Stomach (tissue), 9 donors: ENCODE results near the gene CPA3. TPM values are rescaled to one million over a fixed set of nuclear protein-coding genes. Genes with fewer than 3 reads are reported as not detected.

Source experiments
- DNase-seq, 2 donors: peaks; one replicate each; pipeline versions ENCODE4 v3.0.0 to v3.0.0-alpha.2; 2013 to 2019
- H3K27ac ChIP-seq, 5 donors: fragments of 200-600 bp in 4 of 5; sonication (generic) in 4 of 5; one replicate each; pipeline ENCODE4 v1.5.1; 2013 to 2019; ENCODE audit warnings: mild to moderate bottlenecking in 1 of 5, moderate library complexity in 1 of 5
- H3K27me3 ChIP-seq, 3 donors: fragments of 200-600 bp; sonication (generic); one replicate each; pipeline ENCODE4 v1.5.1; 2017 to 2019; ENCODE audit warnings: mixed run types in 1 of 3
- H3K36me3 ChIP-seq, 4 donors: fragments of 200-600 bp; sonication (generic); 1 replicate in 3 of 4; 2 replicates in 1 of 4; pipeline ENCODE4 v1.5.1; 2016 to 2019
- H3K4me1 ChIP-seq, 4 donors: fragments of 200-600 bp; sonication (generic); one replicate each; pipeline ENCODE4 v1.5.1; 2016 to 2019
- H3K4me3 ChIP-seq, 4 donors: fragments of 200-600 bp; sonication (generic) in 3 of 4; one replicate each; pipeline ENCODE4 v1.5.1; 2016 to 2019; ENCODE audit warnings: mild to moderate bottlenecking in 1 of 4
- H3K9me3 ChIP-seq, 4 donors: fragments of 200-600 bp; sonication (generic); one replicate each; pipeline ENCODE4 v1.5.1; 2016 to 2019
- EP300 ChIP-seq: sonication (generic); formaldehyde crosslinking; IDR thresholded peaks from one replicate; pipeline ENCODE4 v1.6.1; 2017; ENCODE audit warnings: antibody characterized with exemption
- POLR2A ChIP-seq, 4 donors: fragments of 450-650 bp; IDR thresholded peaks; one replicate each; pipeline ENCODE4 v1.6.1; 2016; ENCODE audit warnings: antibody characterized with exemption in 4 of 4, control low read depth in 2 of 4, mild to moderate bottlenecking in 1 of 4, moderate library complexity in 1 of 4
- POLR2AphosphoS5 ChIP-seq, 3 donors: sonication (generic); formaldehyde crosslinking; IDR thresholded peaks; one replicate each; pipeline ENCODE4 v1.6.1; 2016; ENCODE audit warnings: antibody characterized with exemption in 3 of 3
- WGBS, 5 donors: extraction: QIAGEN DNeasy Blood & Tissue Kit in 3 of 5; methylation state at CpG; one replicate each; pipeline versions ENCODE4 v1.1.5 to v1.1.7; 2013 to 2018; 5-methylcytosine and 5-hydroxymethylcytosine counted together
- intact Hi-C: fragments of 100-400 bp; cut with DNase I; formaldehyde crosslinking; loops from one replicate; pipeline ENCODE4 v1.15.1; 2023; ENCODE audit warnings: low total_unique reads
- polyA plus RNA-seq, 3 donors: library from polyadenylated mRNA; stranded (reverse); fragments of 200-250 nt; gene quantifications; one replicate each; pipeline ENCODE4 v1.2.3, GENCODE V29; 2013
- total RNA-seq, 5 donors: library from RNA; depleted of rRNA; stranded (reverse); fragments of >200 nt; gene quantifications; one replicate each; pipeline versions ENCODE4 v1.1.0 to v1.2.3, GENCODE V29; 2014 to 2016
- TF ChIP-seq, protein P1 (sequence below), 7 experiments: fragments of 450-650 bp in 4 of 7; fragments of 200-600 bp in 3 of 7; sonication (generic) in 3 of 7; IDR thresholded peaks; one replicate each; pipeline ENCODE4 v1.5.1; 2016 to 2019; ENCODE audit warnings: antibody characterized with exemption in 7 of 7, control low read depth in 2 of 7, mild to moderate bottlenecking in 1 of 7
- donor health status: healthy with polysubstance abuse.
- donor health status: Bipolar disorder and iron deficiency.
- donor health status: healthy.

The CPA3 gene
- total and polyA plus RNA-seq, 8 donors = 1.1 to 29.6 (median 19.8) TPM; not detected in 3

DNA sequence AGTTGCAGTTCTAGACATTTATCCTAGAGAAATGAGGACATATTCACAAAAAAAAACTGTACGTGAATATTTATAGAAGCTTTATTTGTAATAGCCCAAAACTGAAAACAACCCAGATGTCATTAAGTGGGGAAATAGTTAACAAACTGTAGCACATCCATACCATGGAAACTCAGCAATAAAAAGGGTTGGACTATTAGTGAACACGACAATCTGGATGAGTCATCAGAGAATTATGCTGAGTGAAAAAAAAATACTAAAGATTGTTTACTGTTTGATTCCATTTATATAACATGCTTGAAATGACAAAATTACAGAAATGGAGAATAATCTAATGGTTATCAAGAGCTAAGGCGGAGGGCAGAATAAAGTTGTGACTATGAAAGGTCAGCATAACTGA, 59.5 kb downstream of the CPA3 start:
- Histone ChIP-seq H3K4me3 (no peak overlapping the region), H3K36me3 (no peaks in the 10 kb centered on the region), H3K4me1 (no peaks in the 10 kb centered on the region), H3K9me3 (peaks cover 0 to 7% (median 2%) of the 10 kb centered on the region in 4 donors), H3K27ac (no peak overlapping the region), H3K27me3 (no peaks in the 10 kb centered on the region)
- DNase-seq = no peak
- 39 to 54% (median 44%) methylated on average over 3 of the region's 3 CpGs for WGBS, 5 donors
- intact Hi-C loops = no loop called here
- TF ChIP-seq, protein P1, sequence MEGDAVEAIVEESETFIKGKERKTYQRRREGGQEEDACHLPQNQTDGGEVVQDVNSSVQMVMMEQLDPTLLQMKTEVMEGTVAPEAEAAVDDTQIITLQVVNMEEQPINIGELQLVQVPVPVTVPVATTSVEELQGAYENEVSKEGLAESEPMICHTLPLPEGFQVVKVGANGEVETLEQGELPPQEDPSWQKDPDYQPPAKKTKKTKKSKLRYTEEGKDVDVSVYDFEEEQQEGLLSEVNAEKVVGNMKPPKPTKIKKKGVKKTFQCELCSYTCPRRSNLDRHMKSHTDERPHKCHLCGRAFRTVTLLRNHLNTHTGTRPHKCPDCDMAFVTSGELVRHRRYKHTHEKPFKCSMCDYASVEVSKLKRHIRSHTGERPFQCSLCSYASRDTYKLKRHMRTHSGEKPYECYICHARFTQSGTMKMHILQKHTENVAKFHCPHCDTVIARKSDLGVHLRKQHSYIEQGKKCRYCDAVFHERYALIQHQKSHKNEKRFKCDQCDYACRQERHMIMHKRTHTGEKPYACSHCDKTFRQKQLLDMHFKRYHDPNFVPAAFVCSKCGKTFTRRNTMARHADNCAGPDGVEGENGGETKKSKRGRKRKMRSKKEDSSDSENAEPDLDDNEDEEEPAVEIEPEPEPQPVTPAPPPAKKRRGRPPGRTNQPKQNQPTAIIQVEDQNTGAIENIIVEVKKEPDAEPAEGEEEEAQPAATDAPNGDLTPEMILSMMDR (IDR thresholded peaks at IDR 0.05) = no peak
- TF ChIP-seq POLR2AphosphoS5 (IDR thresholded peaks at IDR 0.05) = no peak

DNA sequence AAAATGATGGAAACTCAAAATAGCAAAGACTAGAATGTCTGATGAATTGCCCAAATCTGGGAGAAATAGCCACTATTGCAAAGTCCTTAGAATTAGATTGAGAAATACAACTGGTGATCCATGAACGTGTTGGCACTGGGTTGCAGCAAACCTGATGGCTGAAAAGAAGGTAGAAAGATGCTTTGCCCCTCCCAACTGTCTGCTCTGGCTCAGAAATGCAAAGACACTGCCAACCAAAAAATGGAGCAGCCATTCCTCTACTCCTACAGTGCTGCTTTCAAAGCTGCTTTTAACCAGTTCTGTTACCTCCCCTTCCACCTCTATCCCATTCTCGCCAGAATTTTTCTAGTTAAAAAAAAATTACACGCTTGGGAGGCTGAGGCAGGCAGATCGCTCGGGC, 60.7 kb downstream of the CPA3 start:
- intact Hi-C loops = no loop called here

DNA sequence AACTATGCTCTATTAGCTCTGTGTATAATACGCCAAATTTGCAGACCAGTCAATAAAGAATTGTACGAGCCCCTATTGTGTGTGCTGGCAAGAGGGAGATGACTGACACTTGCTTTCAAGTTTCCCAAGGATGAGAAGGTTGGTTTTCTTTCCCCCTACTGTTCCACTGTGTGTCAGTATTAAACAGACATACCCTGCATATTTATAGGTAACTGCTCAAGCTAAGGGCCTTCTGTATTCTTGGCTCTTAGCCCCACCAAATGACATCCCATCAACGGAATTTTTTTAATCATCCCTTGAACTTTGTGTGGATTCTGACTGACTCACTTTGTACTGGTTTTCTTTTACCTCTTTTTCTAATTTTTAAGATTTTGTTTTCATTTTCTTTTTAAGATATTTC, 65.7 kb downstream of the CPA3 start:
- TF ChIP-seq, protein P1 (IDR thresholded peaks at IDR 0.05) = no peak
- TF ChIP-seq POLR2A (IDR thresholded peaks at IDR 0.05) (no peak), POLR2AphosphoS5 (IDR thresholded peaks at IDR 0.05) (no peak), EP300 (no peak)
- WGBS, 5 donors = 73 to 88% (median 80%) methylated on average over 3 of the region's 3 CpGs

More for the DNA sequence above, 60.7 kb downstream of the CPA3 start:
- no peak for TF ChIP-seq POLR2A (IDR thresholded peaks at IDR 0.05)
- H3K27me3 ChIP-seq = no peaks in the 10 kb centered on the region
- no peak for DNase-seq
- 81 to 88% (median 86%) methylated on average over 5 of the region's 5 CpGs for WGBS, 5 donors
- peaks cover 0 to 1% (median 0%) of the 10 kb centered on the region in 4 donors for H3K9me3 ChIP-seq
- H3K4me3 ChIP-seq = no peak overlapping the region
- H3K4me1 ChIP-seq = no peaks in the 10 kb centered on the region
- H3K27ac ChIP-seq = no peak overlapping the region
- H3K36me3 ChIP-seq = no peaks in the 10 kb centered on the region

DNA sequence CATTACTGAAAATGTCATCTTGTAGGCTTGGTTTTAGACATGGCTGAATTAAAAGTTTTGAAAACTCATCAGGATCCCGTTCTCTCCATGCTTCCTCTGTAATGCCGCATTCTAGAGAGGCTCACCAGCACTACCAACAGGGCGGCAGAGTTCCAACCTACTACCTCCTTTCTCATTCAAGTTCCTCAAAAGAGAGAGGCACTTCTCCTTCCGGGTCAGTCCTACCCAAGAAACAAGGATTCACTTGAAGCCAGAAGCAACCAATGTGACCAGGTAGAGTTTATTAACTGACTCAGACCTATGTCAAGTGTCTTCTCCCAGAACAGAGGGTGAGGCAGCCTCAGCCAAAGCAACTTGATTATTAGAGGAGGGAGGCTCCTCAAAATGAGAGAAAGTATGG, 66.5 kb downstream of the CPA3 start:
- no peak for TF ChIP-seq POLR2A (IDR thresholded peaks at IDR 0.05)
- no peak for TF ChIP-seq EP300
- no peak for TF ChIP-seq POLR2AphosphoS5 (IDR thresholded peaks at IDR 0.05)
- TF ChIP-seq, protein P1 (IDR thresholded peaks at IDR 0.05) = no peak
- intact Hi-C loops = no loop called here
- no peak for DNase-seq
- no peaks in the 10 kb centered on the region for H3K9me3 ChIP-seq
- H3K4me3 ChIP-seq = no peak overlapping the region
- H3K36me3 ChIP-seq = no peaks in the 10 kb centered on the region
- WGBS, 5 donors = 90 to 97% (median 94%) methylated on average over 4 of the region's 4 CpGs
- no peaks in the 10 kb centered on the region for H3K4me1 ChIP-seq
- no peak overlapping the region for H3K27ac ChIP-seq
- no peaks in the 10 kb centered on the region for H3K27me3 ChIP-seq

More for the DNA sequence above, 65.7 kb downstream of the CPA3 start:
- H3K36me3 ChIP-seq = no peaks in the 10 kb centered on the region
- H3K27me3 ChIP-seq = no peaks in the 10 kb centered on the region
- H3K9me3 ChIP-seq = no peaks in the 10 kb centered on the region
- no peak overlapping the region for H3K27ac ChIP-seq
- no peak overlapping the region for H3K4me3 ChIP-seq
- intact Hi-C loops = no loop called here
- no peak for DNase-seq
- no peaks in the 10 kb centered on the region for H3K4me1 ChIP-seq

DNA sequence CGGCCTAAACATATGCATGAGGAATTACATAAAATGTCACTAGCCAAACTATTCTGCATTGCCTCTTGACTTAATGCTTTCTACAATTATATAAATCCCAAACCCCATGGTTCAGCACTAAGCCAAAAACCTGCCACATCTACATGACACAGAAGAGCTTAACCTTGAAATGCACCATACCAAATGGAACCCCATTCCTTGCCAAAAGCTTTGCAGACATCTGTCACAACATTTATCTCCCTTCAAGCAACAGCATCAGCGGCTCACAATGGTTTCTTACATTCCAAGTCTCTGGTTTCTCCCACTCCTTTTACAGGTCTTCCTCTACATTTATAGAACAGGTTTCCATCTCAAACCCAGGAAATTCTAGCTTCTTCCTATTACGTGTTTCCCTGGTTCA, 67.9 kb downstream of the CPA3 start:
- WGBS, 5 donors = 59 to 82% (median 79%) methylated on average over 3 of the region's 3 CpGs
- no peaks in the 10 kb centered on the region for H3K36me3 ChIP-seq
- no peak for DNase-seq
- no peaks in the 10 kb centered on the region for H3K4me1 ChIP-seq
- peaks cover 0 to 7% (median 0%) of the 10 kb centered on the region in 3 donors for H3K27me3 ChIP-seq
- TF ChIP-seq POLR2AphosphoS5 (IDR thresholded peaks at IDR 0.05) = no peak
- TF ChIP-seq EP300 = no peak
- TF ChIP-seq, protein P1 (IDR thresholded peaks at IDR 0.05) = no peak
- no peak for TF ChIP-seq POLR2A (IDR thresholded peaks at IDR 0.05)
- no peak overlapping the region for H3K4me3 ChIP-seq
- intact Hi-C loops = no loop called here
- no peaks in the 10 kb centered on the region for H3K9me3 ChIP-seq
- H3K27ac ChIP-seq = no peak overlapping the region
